H9 (cell line): Measurements from ENCODE around the gene NEURL2. TPM values are rescaled to one million over a fixed set of nuclear protein-coding genes. Genes with fewer than 3 reads are reported as not detected.

Experiments
- DNase-seq: peaks from one replicate; pipeline ENCODE4 v3.0.0-alpha.2; 2017
- H2AFZ ChIP-seq: one replicate; pipeline ENCODE4 v1.6.1; 2013; ENCODE audit warnings: mild to moderate bottlenecking, low read length, control low read depth, moderate library complexity
- H2AK5ac ChIP-seq: 2 replicates; pipeline ENCODE4 v1.6.1; 2013; ENCODE audit warnings: low read length, control low read depth, mixed read lengths; ENCODE audit not compliant: insufficient read length
- H2BK120ac ChIP-seq: one replicate; pipeline ENCODE4 v1.6.1; 2013; ENCODE audit warnings: low read depth, mild to moderate bottlenecking, low read length, control low read depth, inconsistent platforms; ENCODE audit not compliant: poor library complexity, severe bottlenecking
- H2BK12ac ChIP-seq: 2 replicates; pipeline ENCODE4 v1.6.1; 2013; ENCODE audit warnings: low read length, control low read depth, mixed read lengths, low read depth; ENCODE audit not compliant: insufficient read length
- H2BK15ac ChIP-seq: 2 replicates; pipeline ENCODE4 v1.6.1; 2013; ENCODE audit warnings: low read depth, low read length, control low read depth
- H2BK20ac ChIP-seq: one replicate; pipeline ENCODE4 v1.6.1; 2013; ENCODE audit warnings: low read depth, mild to moderate bottlenecking, low read length, control low read depth, inconsistent platforms; ENCODE audit not compliant: poor library complexity, severe bottlenecking
- H2BK5ac ChIP-seq: 2 replicates; pipeline ENCODE4 v1.6.1; 2013; ENCODE audit warnings: low read length, control low read depth, mixed read lengths; ENCODE audit not compliant: insufficient read length
- H3K14ac ChIP-seq: 2 replicates; pipeline ENCODE4 v1.6.1; 2013; ENCODE audit warnings: low read length, control low read depth; ENCODE audit not compliant: insufficient read depth
- H3K18ac ChIP-seq: 2 replicates; pipeline ENCODE4 v1.6.1; 2013; ENCODE audit warnings: low read depth, mild to moderate bottlenecking, mixed read lengths, low read length, control low read depth; ENCODE audit not compliant: insufficient read length
- H3K23ac ChIP-seq: 2 replicates; pipeline ENCODE4 v1.6.1; 2013; ENCODE audit warnings: low read length, control low read depth, mixed read lengths, low read depth; ENCODE audit not compliant: insufficient read length
- H3K23me2 ChIP-seq: 2 replicates; pipeline ENCODE4 v1.6.1; 2013; ENCODE audit warnings: low read depth, mild to moderate bottlenecking, mixed read lengths, low read length, control low read depth; ENCODE audit not compliant: insufficient read length, poor library complexity, severe bottlenecking
- H3K27ac ChIP-seq: 2 replicates; pipeline ENCODE4 v1.5.1; 2013; ENCODE audit warnings: low read length, control low read depth, mixed read lengths, low read depth; ENCODE audit not compliant: insufficient read length
- H3K27me3 ChIP-seq: 2 replicates; pipeline ENCODE4 v1.6.1; 2013; ENCODE audit warnings: low read length, control low read depth, inconsistent platforms; ENCODE audit not compliant: insufficient read depth
- H3K4ac ChIP-seq: 2 replicates; pipeline ENCODE4 v1.6.1; 2013; ENCODE audit warnings: low read depth, mild to moderate bottlenecking, control low read depth, inconsistent platforms, low read length, moderate library complexity
- H3K4me1 ChIP-seq: 2 replicates; pipeline ENCODE4 v1.6.1; 2013; ENCODE audit warnings: low read length, control low read depth, inconsistent platforms; ENCODE audit not compliant: insufficient read depth
- H3K4me2 ChIP-seq: 2 replicates; pipeline ENCODE4 v1.6.1; 2013; ENCODE audit warnings: low read length, control low read depth, mixed read lengths; ENCODE audit not compliant: insufficient read length, insufficient read depth
- H3K56ac ChIP-seq: 2 replicates; pipeline ENCODE4 v1.6.1; 2013; ENCODE audit warnings: low read depth, mild to moderate bottlenecking, mixed read lengths, low read length, control low read depth; ENCODE audit not compliant: insufficient read length
- H3K79me1 ChIP-seq: 2 replicates; pipeline ENCODE4 v1.6.1; 2013; ENCODE audit warnings: low read depth, mild to moderate bottlenecking, moderate library complexity, low read length, control low read depth, inconsistent platforms; ENCODE audit not compliant: insufficient read depth, poor library complexity, severe bottlenecking
- H3K79me2 ChIP-seq: 2 replicates; pipeline ENCODE4 v1.6.1; 2013; ENCODE audit warnings: low read length, control low read depth, inconsistent platforms; ENCODE audit not compliant: insufficient read depth
- H3K9ac ChIP-seq: 2 replicates; pipeline ENCODE4 v1.6.1; 2013; ENCODE audit warnings: low read length, control low read depth, mixed read lengths; ENCODE audit not compliant: insufficient read length; ENCODE audit errors: extremely low read depth
- H3K9me3 ChIP-seq: one replicate; pipeline ENCODE4 v1.6.1; 2013; ENCODE audit warnings: low read depth, low read length, inconsistent platforms; ENCODE audit not compliant: control insufficient read depth
- H3T11ph ChIP-seq: one replicate; pipeline ENCODE4 v1.6.1; 2013; ENCODE audit warnings: mild to moderate bottlenecking, low read length, control low read depth, inconsistent platforms
- H4K20me1 ChIP-seq: one replicate; pipeline ENCODE4 v1.6.1; 2013; ENCODE audit not compliant: control insufficient read depth, insufficient read length, insufficient read depth
- H4K5ac ChIP-seq: 2 replicates; pipeline ENCODE4 v1.6.1; 2013; ENCODE audit warnings: low read depth, mild to moderate bottlenecking, mixed read lengths, low read length, control low read depth; ENCODE audit not compliant: insufficient read length
- H4K8ac ChIP-seq: replicated peaks from 2 replicates; pipeline ENCODE4 v1.6.1; 2013; ENCODE audit warnings: low read length, control low read depth, mixed read lengths, low read depth; ENCODE audit not compliant: insufficient read length
- H4K91ac ChIP-seq: 2 replicates; pipeline ENCODE4 v1.6.1; 2013; ENCODE audit warnings: low read depth, mild to moderate bottlenecking, moderate library complexity, mixed read lengths, low read length, control low read depth; ENCODE audit not compliant: insufficient read length
- H3K27ac Mint-ChIP-seq, 3 experiments: 2 replicates in 2 of 3; 3 replicates in 1 of 3; pipeline ENCODE4 v1.8.0; 2020 to 2021; ENCODE audit warnings: mixed read lengths in 3 of 3, mild to moderate bottlenecking in 1 of 3, moderate library complexity in 1 of 3
- H3K27me3 Mint-ChIP-seq: 2 replicates; pipeline ENCODE4 v1.8.0; 2021; ENCODE audit warnings: low read depth, mild to moderate bottlenecking, moderate library complexity, mixed read lengths
- H3K36me3 Mint-ChIP-seq, 3 experiments: 2 replicates in 2 of 3; 3 replicates in 1 of 3; pipeline ENCODE4 v1.8.0; 2020 to 2021; ENCODE audit warnings: low read depth in 3 of 3, mixed read lengths in 3 of 3; ENCODE audit not compliant: insufficient read depth in 1 of 3
- H3K4me1 Mint-ChIP-seq, 2 experiments: 2 replicates each; pipeline ENCODE4 v1.8.0; 2020; ENCODE audit warnings: mixed read lengths in 2 of 2
- H3K4me3 Mint-ChIP-seq, 2 experiments: 2 replicates in 1 of 2; 3 replicates in 1 of 2; pipeline ENCODE4 v1.8.0; 2020 to 2021; ENCODE audit warnings: mild to moderate bottlenecking in 2 of 2, mixed read lengths in 2 of 2, moderate library complexity in 1 of 2
- H3K9me3 Mint-ChIP-seq, 2 experiments: 2 replicates in 1 of 2; 3 replicates in 1 of 2; pipeline ENCODE4 v1.8.0; 2020; ENCODE audit warnings: mild to moderate bottlenecking in 2 of 2, mixed read lengths in 2 of 2, moderate library complexity in 1 of 2
- CTCF ChIP-seq: fragments of 200-600 bp; sonication (generic); conservative IDR thresholded peaks from 3 replicates; pipeline ENCODE4 v1.8.0; 2021; ENCODE audit warnings: antibody characterized with exemption, mild to moderate bottlenecking
- WGBS: extraction: QIAGEN DNeasy Blood & Tissue Kit; methylation state at CpG from one replicate; pipeline ENCODE4 v1.1.7; 2013; ENCODE audit warnings: missing lambda C conversion rate, low lambda C conversion rate, mixed read lengths; ENCODE audit not compliant: insufficient read length; ENCODE audit errors: extremely low coverage; 5-methylcytosine and 5-hydroxymethylcytosine counted together
- total RNA-seq: library from RNA; stranded (reverse); gene quantifications from 2 replicates; pipeline ENCODE4 v1.2.1, GENCODE V29; 2021

NEURL2 gene
- total RNA-seq, 1 experiment from 2014 or later: 5.4 TPM

DNA sequence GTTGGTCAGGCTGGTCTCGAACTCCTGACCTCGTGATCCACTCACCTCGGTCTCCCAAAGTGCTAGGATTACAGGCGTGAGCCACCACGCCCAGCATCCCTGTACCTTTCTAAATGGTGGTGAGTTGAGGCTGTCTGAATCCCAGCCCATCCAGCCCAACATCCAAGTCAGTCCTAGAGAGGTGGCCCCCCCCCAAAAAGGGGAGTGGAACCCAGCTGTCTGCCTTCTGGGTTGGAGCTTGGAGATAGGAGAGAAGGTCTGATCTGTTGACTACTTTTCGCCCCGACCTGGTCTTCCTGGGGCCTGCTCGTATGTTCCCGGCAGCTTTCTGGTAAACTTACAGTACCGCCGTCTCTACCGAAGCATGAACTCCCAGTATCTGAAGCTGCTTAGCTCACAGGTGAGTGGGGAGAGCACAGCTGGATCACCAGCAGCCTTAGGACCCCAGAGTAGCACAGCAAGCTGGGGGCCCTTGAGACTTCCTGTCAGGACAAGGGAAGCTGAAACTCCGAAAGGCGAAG, 5.7 kb upstream of the NEURL2 start:
- H3K27me3 Mint-ChIP-seq: no peaks in the 10 kb centered on the region; the same call in 1 of the 2 replicates
- no peak overlapping the region for H3K4me3 Mint-ChIP-seq
- no peak overlapping the region for H2BK15ac ChIP-seq
- H2BK20ac ChIP-seq: no peak overlapping the region
- H3T11ph ChIP-seq: no peak overlapping the region
- H4K91ac ChIP-seq: no peak overlapping the region
- no peak overlapping the region for H3K23ac ChIP-seq
- H3K9me3 Mint-ChIP-seq: no peaks in the 10 kb centered on the region
- no peak overlapping the region for H3K27ac Mint-ChIP-seq
- no peak overlapping the region for H3K4me2 ChIP-seq
- no peak overlapping the region for H2AFZ ChIP-seq
- H2BK5ac ChIP-seq: no peak overlapping the region
- no peaks in the 10 kb centered on the region for H3K27me3 ChIP-seq
- no peak overlapping the region for H2BK12ac ChIP-seq
- no peak overlapping the region for H4K8ac ChIP-seq
- H2BK120ac ChIP-seq: no peak overlapping the region
- H3K79me2 ChIP-seq: no peaks in the 10 kb centered on the region
- TF ChIP-seq CTCF: no peak
- H3K4ac ChIP-seq: no peak overlapping the region
- no peak overlapping the region for H3K56ac ChIP-seq
- no peaks in the 10 kb centered on the region for H4K20me1 ChIP-seq
- H2AK5ac ChIP-seq: no peak overlapping the region
- H3K79me1 ChIP-seq: no peaks in the 10 kb centered on the region
- H3K14ac ChIP-seq: no peak overlapping the region
- H3K23me2 ChIP-seq: peaks cover 2% of the 10 kb centered on the region
- no peak overlapping the region for H4K5ac ChIP-seq
- no peak overlapping the region for H3K9ac ChIP-seq
- no peak for DNase-seq
- WGBS: no CpG with 5 or more reads among the region's 14 CpGs
- peaks cover 18 to 47% (median 42%) of the 10 kb centered on the region in 3 experiments for H3K36me3 Mint-ChIP-seq
- H3K27ac ChIP-seq: no peak overlapping the region
- H3K9me3 ChIP-seq: no peaks in the 10 kb centered on the region
- H3K4me1 ChIP-seq: no peaks in the 10 kb centered on the region
- peaks cover 5 to 8% of the 10 kb centered on the region in 2 experiments; a peak in 3 of 4 replicates for H3K4me1 Mint-ChIP-seq
- no peak overlapping the region for H3K18ac ChIP-seq
